ENCODE data around the gene RRAS2.

RRAS2 gene

GRCh38 chr11:14331476-14332136, 27.4 kb downstream of the RRAS2 start:
- no peak for ATAC-seq (ENCODE audit: low read depth)

GRCh38 chr11:14330881-14331280, 28.1 kb downstream of the RRAS2 start:
- no peak overlapping the region for H3K27ac ChIP-seq (ENCODE audit: poor library complexity, severe bottlenecking)
- DNase-seq (ENCODE audit: low spot score) (no peak), ATAC-seq (ENCODE audit: low read depth) (no peak)
- H3K4me1 ChIP-seq (ENCODE audit: insufficient read depth, poor library complexity, severe bottlenecking): peaks cover 36% of the 10 kb centered on the region
- no peaks in the 10 kb centered on the region; the same call in 1 of the 2 replicates for H3K36me3 ChIP-seq (ENCODE audit: low read depth)
- no peak overlapping the region for H3K4me3 ChIP-seq (ENCODE audit: severe bottlenecking)
- no peak for TF ChIP-seq CTCF (IDR thresholded peaks at IDR 0.05; ENCODE audit: poor library complexity, severe bottlenecking)
- H3K9me3 ChIP-seq (ENCODE audit: severe bottlenecking): peaks cover 8% of the 10 kb centered on the region
- H3K27me3 ChIP-seq (ENCODE audit: insufficient read depth, poor library complexity, severe bottlenecking): no peaks in the 10 kb centered on the region

More at GRCh38 chr11:14331476-14332136, 27.4 kb downstream of the RRAS2 start:
- H3K36me3 ChIP-seq (ENCODE audit: low read depth): peaks cover 5% of the 10 kb centered on the region; the same call in 1 of the 2 replicates
- peaks cover 13% of the 10 kb centered on the region for H3K9me3 ChIP-seq (ENCODE audit: severe bottlenecking)
- TF ChIP-seq CTCF (IDR thresholded peaks at IDR 0.05; ENCODE audit: poor library complexity, severe bottlenecking): no peak
- no peak for DNase-seq (ENCODE audit: low spot score)
- H3K4me3 ChIP-seq (ENCODE audit: severe bottlenecking): no peak overlapping the region
- H3K27me3 ChIP-seq (ENCODE audit: insufficient read depth, poor library complexity, severe bottlenecking): no peaks in the 10 kb centered on the region
- peaks cover 38% of the 10 kb centered on the region for H3K4me1 ChIP-seq (ENCODE audit: insufficient read depth, poor library complexity, severe bottlenecking)
- H3K27ac ChIP-seq (ENCODE audit: poor library complexity, severe bottlenecking): no peak overlapping the region

- H3K27me3 ChIP-seq (ENCODE audit: insufficient read depth, poor library complexity, severe bottlenecking): no peaks in the 10 kb centered on the region
- no peaks in the 10 kb centered on the region; the same call in 1 of the 2 replicates for H3K36me3 ChIP-seq (ENCODE audit: low read depth)
- H3K4me3 ChIP-seq (ENCODE audit: severe bottlenecking): no peak overlapping the region
- DNase-seq (ENCODE audit: low spot score) (no peak), ATAC-seq (ENCODE audit: low read depth) (0 out of 3 replicates have a peak, but pooled peaks have one; percentile 31)
- TF ChIP-seq CTCF (IDR thresholded peaks at IDR 0.05; ENCODE audit: poor library complexity, severe bottlenecking): no peak
- no peaks in the 10 kb centered on the region for H3K9me3 ChIP-seq (ENCODE audit: severe bottlenecking)
- H3K27ac ChIP-seq (ENCODE audit: poor library complexity, severe bottlenecking): no peak overlapping the region
- peaks cover 36% of the 10 kb centered on the region for H3K4me1 ChIP-seq (ENCODE audit: insufficient read depth, poor library complexity, severe bottlenecking)
These were observed 29.3 kb downstream of the RRAS2 start for GRCh38 chr11:14329702-14330101.

- no peak for DNase-seq (ENCODE audit: low spot score)
- no peak for TF ChIP-seq CTCF (IDR thresholded peaks at IDR 0.05; ENCODE audit: poor library complexity, severe bottlenecking)
- Histone ChIP-seq H3K4me1 (ENCODE audit: insufficient read depth, poor library complexity, severe bottlenecking) (peaks cover 38% of the 10 kb centered on the region), H3K27ac (ENCODE audit: poor library complexity, severe bottlenecking) (no peak overlapping the region), H3K9me3 (ENCODE audit: severe bottlenecking) (no peaks in the 10 kb centered on the region), H3K4me3 (ENCODE audit: severe bottlenecking) (no peak overlapping the region), H3K27me3 (ENCODE audit: insufficient read depth, poor library complexity, severe bottlenecking) (no peaks in the 10 kb centered on the region), H3K36me3 (ENCODE audit: low read depth) (peaks cover 5% of the 10 kb centered on the region; the same call in 1 of the 2 replicates)
- no peak for ATAC-seq (ENCODE audit: low read depth)
These were observed 31.9 kb downstream of the RRAS2 start for GRCh38 chr11:14327116-14327515.

- TF ChIP-seq CTCF (IDR thresholded peaks at IDR 0.05; ENCODE audit: poor library complexity, severe bottlenecking): no peak
- no peak for DNase-seq (ENCODE audit: low spot score)
- ATAC-seq (ENCODE audit: low read depth): no peak
- Histone ChIP-seq H3K36me3 (ENCODE audit: low read depth) (0 out of 2 replicates have a peak, but pooled peaks cover 5% of the 10 kb centered on the region), H3K4me3 (ENCODE audit: severe bottlenecking) (no peak overlapping the region), H3K27me3 (ENCODE audit: insufficient read depth, poor library complexity, severe bottlenecking) (no peaks in the 10 kb centered on the region), H3K4me1 (ENCODE audit: insufficient read depth, poor library complexity, severe bottlenecking) (peaks cover 32% of the 10 kb centered on the region), H3K27ac (ENCODE audit: poor library complexity, severe bottlenecking) (no peak overlapping the region), H3K9me3 (ENCODE audit: severe bottlenecking) (no peaks in the 10 kb centered on the region)
These were observed 35.8 kb downstream of the RRAS2 start for GRCh38 chr11:14323118-14323676.
